Measurements from ENCODE around the gene ELMO1. TPM values are rescaled to one million over a fixed set of nuclear protein-coding genes. Genes with fewer than 3 reads are reported as not detected.

ELMO1 gene
- total RNA-seq, 1 experiment from 2014 or later, result 7.8 TPM

DNA sequence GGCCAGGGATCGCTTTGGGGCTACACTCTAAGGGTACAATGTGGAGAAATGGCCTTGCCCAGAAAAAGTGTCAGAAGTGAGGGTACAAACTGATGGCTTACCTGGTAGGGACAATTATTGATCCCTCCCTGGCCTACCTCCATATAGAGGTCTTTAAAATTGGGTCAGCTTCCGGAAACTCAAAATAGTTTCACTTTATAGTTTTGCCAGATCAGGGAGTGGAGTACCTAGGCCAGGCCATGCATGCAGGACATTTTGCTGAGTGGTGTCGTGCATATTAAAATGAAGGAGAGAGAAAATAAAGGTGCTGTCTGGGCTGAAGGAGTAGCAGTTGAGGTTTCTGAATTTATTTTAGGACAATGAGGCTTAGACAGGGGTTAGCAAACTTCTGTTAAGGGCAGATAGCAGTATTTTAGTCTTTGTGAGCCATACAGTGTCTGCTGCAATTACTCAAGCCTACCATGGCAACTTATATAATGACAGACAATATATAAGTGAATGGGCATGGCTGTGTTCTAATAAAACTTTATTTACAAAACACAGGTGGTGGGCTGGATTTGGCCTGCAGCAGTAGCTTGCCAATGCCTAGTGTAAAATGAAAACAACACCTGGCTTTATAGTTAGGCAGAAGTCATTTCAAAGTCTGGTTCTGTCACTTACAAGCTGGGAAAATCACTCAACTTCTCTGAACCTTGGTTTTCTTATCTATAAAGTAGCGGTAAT lies 547.5 kb downstream of the ELMO1 start:
- no peak overlapping the region for H2BK15ac ChIP-seq (ENCODE audit: low read depth, low read length)
- no peak overlapping the region for H3K18ac ChIP-seq (ENCODE audit: insufficient read length, low read depth, low read length)
- H3K9me3 ChIP-seq (ENCODE audit: control insufficient read depth, low read depth, low read length), result no peaks in the 10 kb centered on the region
- no peak overlapping the region for H3T11ph ChIP-seq (ENCODE audit: low read length)
- H4K91ac ChIP-seq (ENCODE audit: insufficient read length, low read depth, low read length), result no peak overlapping the region
- H3K23ac ChIP-seq (ENCODE audit: insufficient read length, low read depth, low read length), result no peak overlapping the region
- no peaks in the 10 kb centered on the region for H3K27me3 Mint-ChIP-seq (ENCODE audit: low read depth)
- no peak overlapping the region for H4K5ac ChIP-seq (ENCODE audit: insufficient read length, low read depth, low read length)
- no peak overlapping the region for H3K14ac ChIP-seq (ENCODE audit: insufficient read depth, low read length)
- no peak overlapping the region for H3K56ac ChIP-seq (ENCODE audit: insufficient read length, low read depth, low read length)
- H3K4me2 ChIP-seq (ENCODE audit: insufficient read depth, insufficient read length, low read length), result no peak overlapping the region
- H2BK12ac ChIP-seq (ENCODE audit: insufficient read length, low read depth, low read length), result no peak overlapping the region
- WGBS (ENCODE audit: extremely low coverage, insufficient read length, low lambda C conversion rate), result no CpG with 5 or more reads among the region's 4 CpGs
- H3K27ac ChIP-seq (ENCODE audit: insufficient read length, low read depth, low read length), result no peak overlapping the region
- no peak overlapping the region for H2AK5ac ChIP-seq (ENCODE audit: insufficient read length, low read length)
- no peaks in the 10 kb centered on the region for H3K9me3 Mint-ChIP-seq
- H3K27ac Mint-ChIP-seq, result no peak overlapping the region
- H2BK20ac ChIP-seq (ENCODE audit: low read depth, low read length, poor library complexity, severe bottlenecking), result no peak overlapping the region
- H3K27me3 ChIP-seq (ENCODE audit: insufficient read depth, low read length), result no peaks in the 10 kb centered on the region
- no peaks in the 10 kb centered on the region for H4K20me1 ChIP-seq (ENCODE audit: control insufficient read depth, insufficient read depth, insufficient read length)
- no peak overlapping the region for H3K4me3 Mint-ChIP-seq
- H3K4me1 Mint-ChIP-seq, result peaks cover 7 to 10% of the 10 kb centered on the region in 2 experiments; a peak in 3 of 4 replicates
- H3K79me1 ChIP-seq (ENCODE audit: insufficient read depth, low read depth, low read length, poor library complexity, severe bottlenecking), result no peaks in the 10 kb centered on the region
- DNase-seq, result no peak
- H3K23me2 ChIP-seq (ENCODE audit: insufficient read length, low read depth, low read length, poor library complexity, severe bottlenecking), result no peaks in the 10 kb centered on the region
- H2BK120ac ChIP-seq (ENCODE audit: low read depth, low read length, poor library complexity, severe bottlenecking), result no peak overlapping the region
- H3K4me1 ChIP-seq (ENCODE audit: insufficient read depth, low read length), result no peaks in the 10 kb centered on the region
- H2BK5ac ChIP-seq (ENCODE audit: insufficient read length, low read length), result no peak overlapping the region
- no peak overlapping the region for H4K8ac ChIP-seq (replicated peaks; ENCODE audit: insufficient read length, low read depth, low read length)
- TF ChIP-seq, protein P1, sequence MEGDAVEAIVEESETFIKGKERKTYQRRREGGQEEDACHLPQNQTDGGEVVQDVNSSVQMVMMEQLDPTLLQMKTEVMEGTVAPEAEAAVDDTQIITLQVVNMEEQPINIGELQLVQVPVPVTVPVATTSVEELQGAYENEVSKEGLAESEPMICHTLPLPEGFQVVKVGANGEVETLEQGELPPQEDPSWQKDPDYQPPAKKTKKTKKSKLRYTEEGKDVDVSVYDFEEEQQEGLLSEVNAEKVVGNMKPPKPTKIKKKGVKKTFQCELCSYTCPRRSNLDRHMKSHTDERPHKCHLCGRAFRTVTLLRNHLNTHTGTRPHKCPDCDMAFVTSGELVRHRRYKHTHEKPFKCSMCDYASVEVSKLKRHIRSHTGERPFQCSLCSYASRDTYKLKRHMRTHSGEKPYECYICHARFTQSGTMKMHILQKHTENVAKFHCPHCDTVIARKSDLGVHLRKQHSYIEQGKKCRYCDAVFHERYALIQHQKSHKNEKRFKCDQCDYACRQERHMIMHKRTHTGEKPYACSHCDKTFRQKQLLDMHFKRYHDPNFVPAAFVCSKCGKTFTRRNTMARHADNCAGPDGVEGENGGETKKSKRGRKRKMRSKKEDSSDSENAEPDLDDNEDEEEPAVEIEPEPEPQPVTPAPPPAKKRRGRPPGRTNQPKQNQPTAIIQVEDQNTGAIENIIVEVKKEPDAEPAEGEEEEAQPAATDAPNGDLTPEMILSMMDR (conservative IDR thresholded peaks at IDR 0.05), result no peak
- no peaks in the 10 kb centered on the region for H3K79me2 ChIP-seq (ENCODE audit: insufficient read depth, low read length)
- H3K36me3 Mint-ChIP-seq (ENCODE audit: insufficient read depth in 1 of 3, low read depth in 3 of 3), result no peaks in the 10 kb centered on the region
- no peak overlapping the region for H3K9ac ChIP-seq (ENCODE audit: extremely low read depth, insufficient read length, low read length)
- no peak overlapping the region for H3K4ac ChIP-seq (ENCODE audit: low read depth, low read length)
- no peak overlapping the region for H2AFZ ChIP-seq (ENCODE audit: low read length)
